GM13976 (cell line): ENCODE measurements around the gene GNG3.

Experiments used
- DNase-seq: peaks from one replicate; pipeline ENCODE4 v3.0.0; 2012; ENCODE audit warnings: low spot score
- CTCF ChIP-seq: IDR thresholded peaks from 2 replicates; pipeline ENCODE4 v1.5.1; 2012; ENCODE audit warnings: borderline replicate concordance, mild to moderate bottlenecking; ENCODE audit not compliant: insufficient read depth; ENCODE audit errors: extremely low read depth, missing control alignments, control extremely low read depth
- in situ Hi-C: fragments of 300-500 bp; cut with MboI; formaldehyde crosslinking; loops from one replicate; pipeline ENCODE4 v1.12.0; 2022; ENCODE audit warnings: low sequenced_read_pairs, mixed read lengths, inconsistent platforms; ENCODE audit not compliant: unreplicated experiment

The GNG3 gene

GRCh38 chr11:62719302-62719978 is 12.0 kb downstream of the GNG3 start:
- DNase-seq, result no peak
- no peak for TF ChIP-seq CTCF
- in situ Hi-C loops, result no loop called here

- TF ChIP-seq CTCF, result no peak
- in situ Hi-C loops, result no loop called here
- DNase-seq, result no peak
Measured at GRCh38 chr11:62721994-62722393, 14.5 kb downstream of the GNG3 start.

- in situ Hi-C loops, result no loop called here
- no peak for DNase-seq
- no peak for TF ChIP-seq CTCF
Measured at GRCh38 chr11:62724171-62724570, 16.7 kb downstream of the GNG3 start.

- TF ChIP-seq CTCF, result no peak
Measured at GRCh38 chr11:62725646-62726045, 18.2 kb downstream of the GNG3 start.

GRCh38 chr11:62726156-62726914 is 18.9 kb downstream of the GNG3 start:
- no peak for DNase-seq
- TF ChIP-seq CTCF, result no peak
- in situ Hi-C loops, result no loop called here

More at GRCh38 chr11:62725646-62726045, 18.2 kb downstream of the GNG3 start:
- DNase-seq, result no peak
- in situ Hi-C loops, result no loop called here

- DNase-seq, result no peak
- in situ Hi-C loops, result no loop called here
- no peak for TF ChIP-seq CTCF
Measured at GRCh38 chr11:62726915-62727164, 19.4 kb downstream of the GNG3 start.
